Measurements from ENCODE around the gene HDHD5.

The HDHD5 gene

DNA sequence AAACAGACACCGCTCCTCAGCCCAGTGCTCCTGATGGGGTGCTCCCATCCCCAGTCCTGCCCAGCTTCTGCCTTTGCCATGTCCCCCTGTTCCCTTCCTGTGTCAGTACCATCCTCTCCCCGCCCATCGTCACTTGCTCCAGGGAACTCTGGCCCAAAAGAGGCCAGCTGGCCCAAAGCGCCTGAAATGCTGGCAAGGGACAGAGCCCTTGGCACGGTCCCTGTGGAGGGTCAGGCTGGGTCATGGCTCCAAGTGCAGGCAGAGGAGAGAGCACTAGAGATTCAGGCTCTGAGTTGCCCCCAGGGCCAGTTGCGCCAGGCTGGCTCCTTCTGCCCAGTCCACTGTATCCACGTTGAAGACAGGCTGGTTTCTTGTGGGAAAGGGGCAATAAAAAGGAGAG, 8.4 kb upstream of the HDHD5 start:
- H3K27ac ChIP-seq, result no peak overlapping the region
- no peak for DNase-seq (ENCODE audit: low spot score)
- H3K4me3 ChIP-seq, result no peak overlapping the region
- TF ChIP-seq, protein P1, sequence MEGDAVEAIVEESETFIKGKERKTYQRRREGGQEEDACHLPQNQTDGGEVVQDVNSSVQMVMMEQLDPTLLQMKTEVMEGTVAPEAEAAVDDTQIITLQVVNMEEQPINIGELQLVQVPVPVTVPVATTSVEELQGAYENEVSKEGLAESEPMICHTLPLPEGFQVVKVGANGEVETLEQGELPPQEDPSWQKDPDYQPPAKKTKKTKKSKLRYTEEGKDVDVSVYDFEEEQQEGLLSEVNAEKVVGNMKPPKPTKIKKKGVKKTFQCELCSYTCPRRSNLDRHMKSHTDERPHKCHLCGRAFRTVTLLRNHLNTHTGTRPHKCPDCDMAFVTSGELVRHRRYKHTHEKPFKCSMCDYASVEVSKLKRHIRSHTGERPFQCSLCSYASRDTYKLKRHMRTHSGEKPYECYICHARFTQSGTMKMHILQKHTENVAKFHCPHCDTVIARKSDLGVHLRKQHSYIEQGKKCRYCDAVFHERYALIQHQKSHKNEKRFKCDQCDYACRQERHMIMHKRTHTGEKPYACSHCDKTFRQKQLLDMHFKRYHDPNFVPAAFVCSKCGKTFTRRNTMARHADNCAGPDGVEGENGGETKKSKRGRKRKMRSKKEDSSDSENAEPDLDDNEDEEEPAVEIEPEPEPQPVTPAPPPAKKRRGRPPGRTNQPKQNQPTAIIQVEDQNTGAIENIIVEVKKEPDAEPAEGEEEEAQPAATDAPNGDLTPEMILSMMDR (IDR thresholded peaks at IDR 0.05), result no peak

DNA sequence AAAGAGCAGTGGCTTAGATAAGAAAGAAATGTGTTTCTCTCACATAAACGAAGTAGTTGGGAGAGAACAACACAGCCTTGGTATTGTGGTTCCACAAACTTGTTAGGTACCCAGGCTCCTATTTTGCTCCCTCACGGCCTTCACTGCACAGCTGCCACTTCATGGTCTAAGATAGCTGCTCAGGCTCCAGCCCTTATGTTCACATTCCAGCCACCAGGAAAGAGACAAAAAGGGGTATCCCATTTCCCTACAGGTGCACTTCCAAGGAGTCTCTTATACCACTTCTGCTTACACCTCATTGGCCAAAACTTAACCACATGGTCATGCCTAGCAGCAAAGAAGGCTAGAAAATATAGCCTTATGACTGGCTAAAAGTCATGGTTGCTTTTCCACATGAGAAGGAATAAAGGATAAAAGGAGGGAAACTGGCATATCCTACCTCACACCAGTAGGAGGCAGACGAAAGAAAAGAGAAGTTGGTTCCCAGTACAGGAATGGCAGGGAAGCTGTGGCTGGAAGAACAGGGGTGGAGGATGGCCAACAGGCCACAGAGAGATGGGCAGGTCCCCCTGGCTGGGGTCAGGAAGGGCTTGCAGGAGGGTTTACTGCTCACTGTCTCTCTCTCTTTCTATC, 5.4 kb upstream of the HDHD5 start:
- TF ChIP-seq, protein P1 (IDR thresholded peaks at IDR 0.05), result no peak
- no peak for DNase-seq (ENCODE audit: low spot score)
- H3K4me3 ChIP-seq, result no peak overlapping the region
- H3K27ac ChIP-seq, result no peak overlapping the region

DNA sequence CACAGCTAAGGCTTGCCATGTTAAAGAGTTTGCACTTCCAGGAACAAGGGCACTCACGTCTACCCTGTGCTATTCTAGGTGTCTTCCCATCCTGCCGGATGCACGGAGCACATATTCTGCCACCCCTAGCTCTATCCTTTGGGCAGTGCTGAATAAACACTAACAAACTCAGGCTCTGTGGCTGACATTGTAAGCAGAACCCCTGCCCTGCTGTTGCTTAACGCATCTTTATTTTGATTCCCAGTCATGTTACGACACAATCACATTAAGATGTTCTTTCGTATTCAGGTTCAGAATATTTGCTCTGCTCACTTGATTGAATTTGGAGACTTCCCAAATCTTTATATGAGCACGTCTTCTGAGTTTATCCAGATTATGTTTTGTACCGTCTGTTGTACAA, 3.7 kb upstream of the HDHD5 start:
- no peak overlapping the region for H3K27ac ChIP-seq
- no peak overlapping the region for H3K4me3 ChIP-seq
- DNase-seq (ENCODE audit: low spot score), result no peak
- TF ChIP-seq, protein P1 (IDR thresholded peaks at IDR 0.05), result no peak

DNA sequence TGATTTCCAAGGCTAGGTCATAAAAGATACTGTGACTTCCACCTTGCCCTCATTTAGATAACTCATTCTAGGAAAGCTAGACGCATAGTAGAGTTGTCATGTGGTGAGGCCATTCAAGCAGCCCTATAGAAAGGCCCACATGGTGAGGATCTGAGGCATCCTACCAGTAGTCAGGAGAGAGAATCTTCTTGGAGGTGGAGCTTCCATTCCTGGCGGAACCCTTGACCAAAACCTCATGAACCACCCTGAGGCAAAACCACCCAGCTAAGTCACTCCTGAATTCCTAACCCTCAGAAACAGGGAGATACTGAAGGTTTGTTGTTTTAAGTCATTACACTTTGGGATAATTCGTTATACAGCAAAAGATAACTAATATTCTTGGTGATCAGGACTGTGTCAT, 2.9 kb upstream of the HDHD5 start:
- no peak overlapping the region for H3K27ac ChIP-seq
- H3K4me3 ChIP-seq, result no peak overlapping the region
- DNase-seq (ENCODE audit: low spot score), result no peak
- TF ChIP-seq, protein P1 (IDR thresholded peaks at IDR 0.05), result no peak

DNA sequence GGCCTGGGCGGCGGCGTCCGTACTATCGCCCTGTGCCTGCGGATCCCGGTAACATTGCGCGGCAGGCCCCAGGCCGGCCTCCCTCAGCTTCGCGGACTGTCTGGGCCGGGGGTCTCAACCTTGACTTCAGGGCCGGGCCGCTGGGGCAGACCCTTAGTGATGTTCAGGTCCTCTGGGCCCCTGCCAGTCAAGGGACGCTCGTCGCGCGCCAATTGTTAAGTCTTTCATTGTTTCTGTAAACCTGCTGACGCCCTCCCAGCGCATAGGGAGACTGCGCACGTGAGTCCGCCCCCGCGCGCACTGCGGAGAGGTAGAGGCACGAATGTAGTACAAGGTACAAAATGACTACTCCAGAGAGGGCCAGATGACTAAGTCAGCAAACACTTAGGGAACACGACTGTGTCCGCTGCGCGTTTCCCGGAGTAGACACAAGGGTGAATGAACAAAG, 451 bp upstream of the HDHD5 start:
- TF ChIP-seq, protein P1 (IDR thresholded peaks at IDR 0.05), result no peak
- Histone ChIP-seq H3K4me3 (peak overlapping the region; percentile 78), H3K27ac (peak overlapping the region; percentile 64 to 96)
- peak; percentile 79 for DNase-seq (ENCODE audit: low spot score)

DNA sequence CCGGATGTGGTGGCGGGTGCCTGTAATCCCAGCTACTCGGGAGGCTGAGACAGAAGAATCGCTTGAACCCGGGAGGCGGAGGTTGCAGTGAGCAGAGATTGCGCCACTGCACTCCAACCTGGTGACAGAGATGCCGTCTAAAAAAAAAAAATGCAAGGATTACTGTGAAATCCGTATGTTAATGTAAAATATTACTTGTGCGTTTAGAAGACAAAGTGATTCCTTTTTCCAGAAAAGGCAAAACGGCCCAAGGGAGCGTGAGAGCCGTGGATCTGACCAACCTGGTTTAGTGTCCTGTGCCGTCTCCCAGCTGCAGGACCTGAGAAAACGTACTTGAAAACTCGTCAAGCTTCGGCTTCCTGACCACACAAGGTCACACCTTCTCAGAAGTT, 905 bp downstream of the HDHD5 start:
- H3K4me3 ChIP-seq, result peak overlapping the region; percentile 78
- DNase-seq (ENCODE audit: low spot score), result no peak
- peak overlapping the region; percentile 64 to 96 for H3K27ac ChIP-seq
- TF ChIP-seq, protein P1 (IDR thresholded peaks at IDR 0.05), result no peak

DNA sequence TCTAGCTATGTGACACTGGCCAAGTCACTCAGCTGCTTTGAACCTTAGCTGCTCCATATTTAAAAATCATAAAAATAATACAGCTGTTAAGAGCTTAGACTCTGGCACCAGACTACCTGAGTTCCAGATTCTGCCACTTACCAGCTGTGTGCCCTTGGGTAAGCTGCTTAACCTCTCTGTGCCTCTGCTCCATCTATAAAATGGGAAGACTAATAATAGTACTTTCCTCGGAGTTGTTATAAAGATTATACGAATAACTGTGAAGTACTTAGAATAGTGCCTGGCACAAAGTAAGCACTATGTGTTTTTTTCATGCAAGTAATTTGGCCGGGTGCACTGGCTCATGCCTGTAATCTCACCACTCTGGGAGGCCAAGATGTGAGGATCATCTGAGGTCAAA, 1.4 kb downstream of the HDHD5 start:
- TF ChIP-seq, protein P1 (IDR thresholded peaks at IDR 0.05), result no peak
- H3K4me3 ChIP-seq, result peak overlapping the region; percentile 78
- DNase-seq (ENCODE audit: low spot score), result no peak
- peak overlapping the region in 1 of 2 donors; percentile 96 for H3K27ac ChIP-seq

Data from coronary artery (tissue), 2 donors.